H1 (cell line): ENCODE results near the gene FHIT. TPM values are rescaled to one million over a fixed set of nuclear protein-coding genes. Genes with fewer than 3 reads are reported as not detected.

ENCODE experiments used
- CTCF ChIA-PET: fragments of 300-600 bp; sonication (Branson Sonifier 250); formaldehyde crosslinking; loops from one replicate; lab custom pipeline; 2021; ENCODE audit not compliant: partially characterized antibody; lab: Charles Lee
- POLR2A ChIA-PET: fragments of 300-600 bp; sonication (Branson Sonifier 250); formaldehyde crosslinking; loops from one replicate; lab custom pipeline; 2021; ENCODE audit warnings: inconsistent platforms; ENCODE audit not compliant: partially characterized antibody; lab: Charles Lee
- DNase-seq, 2 experiments: peaks; one replicate each; pipeline versions ENCODE4 v3.0.0 to v3.0.0-alpha.2; 2010 to 2022; ENCODE audit warnings: low spot score in 2 of 2, low read depth in 1 of 2, mixed read lengths in 1 of 2
- FAIRE-seq: peaks from 2 replicates; lab custom pipeline; 2011; peaks lifted over from hg19 to GRCh38; lab: Jason Lieb, UNC
- H2AFZ ChIP-seq: 2 replicates; pipeline ENCODE4 v1.8.1; 2012; ENCODE audit warnings: low read length, inconsistent platforms
- H2AK5ac ChIP-seq: 2 replicates; pipeline ENCODE4 v1.6.1; 2013; ENCODE audit warnings: low read depth, low read length
- H2BK120ac ChIP-seq: replicated peaks from 2 replicates; pipeline ENCODE3; 2013; ENCODE audit warnings: low read depth, low read length, inconsistent platforms
- H2BK12ac ChIP-seq: 2 replicates; pipeline ENCODE4 v1.6.1; 2013; ENCODE audit warnings: low read depth, low read length
- H2BK15ac ChIP-seq: 2 replicates; pipeline ENCODE4 v1.6.1; 2013; ENCODE audit warnings: low read length
- H2BK20ac ChIP-seq: 2 replicates; pipeline ENCODE4 v1.6.1; 2013; ENCODE audit warnings: low read length
- H2BK5ac ChIP-seq: 2 replicates; pipeline ENCODE4 v1.6.1; 2013; ENCODE audit warnings: low read depth, low read length
- H3K14ac ChIP-seq: 2 replicates; pipeline ENCODE4 v1.6.1; 2013; ENCODE audit warnings: inconsistent platforms; ENCODE audit not compliant: insufficient read length
- H3K18ac ChIP-seq: 2 replicates; pipeline ENCODE4 v1.6.1; 2013; ENCODE audit warnings: low read length; ENCODE audit errors: extremely low read depth
- H3K23ac ChIP-seq: 2 replicates; pipeline ENCODE4 v1.6.1; 2013; ENCODE audit warnings: inconsistent platforms; ENCODE audit not compliant: insufficient read length
- H3K23me2 ChIP-seq: 2 replicates; pipeline ENCODE4 v1.6.1; 2013; ENCODE audit warnings: low read depth, low read length
- H3K27ac ChIP-seq: 2 replicates; pipeline ENCODE4 v1.6.1; 2011; ENCODE audit warnings: low read depth, low read length, inconsistent platforms
- H3K27me3 ChIP-seq, 4 experiments: replicated peaks in 1 of 4; 1 replicate in 1 of 4; 2 replicates in 3 of 4; pipeline versions ENCODE4 v1.6.1 to v1.8.1; 2011 to 2013; ENCODE audit warnings: low read length in 3 of 4, mild to moderate bottlenecking in 3 of 4, inconsistent platforms in 2 of 4, mixed read lengths in 2 of 4, moderate library complexity in 1 of 4; ENCODE audit not compliant: control insufficient read depth in 3 of 4, insufficient read depth in 3 of 4; ENCODE audit errors: extremely low read depth in 1 of 4
- H3K36me3 ChIP-seq, 4 experiments: 2 replicates each; pipeline versions ENCODE4 v1.6.1 to v1.8.1; 2011 to 2013; ENCODE audit warnings: mild to moderate bottlenecking in 4 of 4, low read length in 3 of 4, moderate library complexity in 2 of 4, control low read depth in 1 of 4, inconsistent platforms in 1 of 4; ENCODE audit not compliant: insufficient read depth in 4 of 4, control insufficient read depth in 2 of 4
- H3K4ac ChIP-seq: replicated peaks from 2 replicates; pipeline ENCODE3; 2013; ENCODE audit warnings: low read length, low read depth, mixed read lengths, inconsistent platforms; ENCODE audit not compliant: insufficient read length
- H3K4me1 ChIP-seq, 4 experiments: replicated peaks in 1 of 4; 1 replicate in 1 of 4; 2 replicates in 3 of 4; pipeline versions ENCODE4 v1.6.1 to v1.8.1; 2011 to 2013; ENCODE audit warnings: low read length in 3 of 4, inconsistent platforms in 2 of 4, mixed read lengths in 1 of 4; ENCODE audit not compliant: insufficient read depth in 4 of 4, control insufficient read depth in 3 of 4
- H3K4me2 ChIP-seq, 2 experiments: 2 replicates each; pipeline versions ENCODE4 v1.6.1 to v1.8.1; 2011 to 2013; ENCODE audit warnings: low read depth in 2 of 2, low read length in 2 of 2, control low read depth in 1 of 2, inconsistent platforms in 1 of 2, mild to moderate bottlenecking in 1 of 2; ENCODE audit not compliant: insufficient read depth in 1 of 2
- H3K4me3 ChIP-seq, 4 experiments: fragments of 200-600, 300-600 bp in 1 of 4; sonication (generic), shearing (Covaris generic), sonication (Bioruptor Twin) in 1 of 4; 2 replicates each; pipeline versions ENCODE4 v1.5.1 to v1.8.1; 2011 to 2016; ENCODE audit warnings: low read length in 4 of 4, low read depth in 3 of 4, control low read depth in 2 of 4, inconsistent platforms in 2 of 4, mild to moderate bottlenecking in 2 of 4, mixed read lengths in 1 of 4, moderate library complexity in 1 of 4; ENCODE audit not compliant: insufficient read depth in 2 of 4; ENCODE audit errors: extremely low read depth in 1 of 4
- H3K56ac ChIP-seq: replicated peaks from 2 replicates; pipeline ENCODE3; 2013; ENCODE audit warnings: low read depth, mild to moderate bottlenecking, mixed read lengths, low read length, inconsistent platforms; ENCODE audit not compliant: insufficient read length
- H3K79me1 ChIP-seq: 2 replicates; pipeline ENCODE4 v1.6.1; 2013; ENCODE audit warnings: low read depth, low read length, control low read depth
- H3K79me2 ChIP-seq, 2 experiments: 2 replicates each; pipeline versions ENCODE4 v1.6.1 to v1.8.1; 2012 to 2013; ENCODE audit warnings: low read length in 2 of 2, mild to moderate bottlenecking in 2 of 2, inconsistent platforms in 1 of 2; ENCODE audit not compliant: insufficient read depth in 2 of 2, control insufficient read depth in 1 of 2
- H3K9ac ChIP-seq, 4 experiments: replicated peaks in 1 of 4; 1 replicate in 1 of 4; 2 replicates in 3 of 4; pipeline versions ENCODE4 v1.6.1 to v1.8.1; 2011 to 2013; ENCODE audit warnings: low read depth in 3 of 4, low read length in 3 of 4, control low read depth in 2 of 4, mild to moderate bottlenecking in 2 of 4, moderate library complexity in 2 of 4, inconsistent platforms in 1 of 4; ENCODE audit errors: extremely low read depth in 1 of 4
- H3K9me3 ChIP-seq, 2 experiments: 2 replicates each; pipeline versions ENCODE4 v1.6.1 to v1.8.1; 2012 to 2013; ENCODE audit warnings: mild to moderate bottlenecking in 2 of 2, moderate library complexity in 2 of 2, control low read depth in 1 of 2, inconsistent platforms in 1 of 2, low read depth in 1 of 2, low read length in 1 of 2, mixed read lengths in 1 of 2; ENCODE audit not compliant: insufficient read depth in 2 of 2
- H4K20me1 ChIP-seq, 2 experiments: replicated peaks in 1 of 2; 2 replicates each; pipeline versions ENCODE3 to v1.8.1; 2011 to 2013; ENCODE audit warnings: inconsistent platforms in 2 of 2, low read length in 2 of 2, mild to moderate bottlenecking in 1 of 2; ENCODE audit not compliant: insufficient read depth in 2 of 2, control insufficient read depth in 1 of 2
- H4K5ac ChIP-seq: 2 replicates; pipeline ENCODE4 v1.6.1; 2013; ENCODE audit warnings: low read length, low read depth, mixed read lengths, inconsistent platforms; ENCODE audit not compliant: insufficient read length
- H4K8ac ChIP-seq: 2 replicates; pipeline ENCODE4 v1.8.0; 2013; ENCODE audit warnings: mild to moderate bottlenecking, moderate library complexity, low read length, inconsistent platforms; ENCODE audit not compliant: insufficient read depth; ENCODE audit errors: extremely low read depth
- H4K91ac ChIP-seq: replicated peaks from 2 replicates; pipeline ENCODE3; 2013; ENCODE audit warnings: low read length, mixed read lengths, inconsistent platforms; ENCODE audit not compliant: insufficient read length
- BACH1 ChIP-seq: IDR thresholded peaks from 2 replicates; pipeline ENCODE4 v1.6.1; 2012; ENCODE audit warnings: low read length, improper control_type of control experiment
- BCL11A ChIP-seq, 2 experiments: IDR thresholded peaks; one replicate each; pipeline ENCODE4 v1.6.1; 2011; ENCODE audit warnings: low read depth in 2 of 2, low read length in 2 of 2, mild to moderate bottlenecking in 2 of 2
- NRF1 ChIP-seq: IDR thresholded peaks from 2 replicates; pipeline ENCODE4 v1.6.1; 2011; ENCODE audit warnings: mild to moderate bottlenecking, low read depth, low read length, improper control_type of control experiment
- POLR2AphosphoS5 ChIP-seq: IDR thresholded peaks from 2 replicates; pipeline ENCODE4 v1.6.1; 2011; ENCODE audit warnings: low read depth, low read length
- RBBP5 ChIP-seq: IDR thresholded peaks from 2 replicates; pipeline ENCODE4 v1.7.1; 2012; ENCODE audit warnings: low read depth, mild to moderate bottlenecking, inconsistent platforms, low read length, moderate library complexity, borderline replicate concordance
- RNF2 ChIP-seq: fragments of 200-900, 300-1000 bp; sonication (generic); IDR thresholded peaks from 2 replicates; pipeline ENCODE4 v1.7.1; 2016; ENCODE audit warnings: borderline replicate concordance, low read depth, mild to moderate bottlenecking, antibody characterized with exemption, low read length; ENCODE audit not compliant: poor library complexity, severe bottlenecking; ENCODE audit errors: missing control alignments
- SAP30 ChIP-seq: fragments of 300-600 bp; sonication (generic); IDR thresholded peaks from 2 replicates; pipeline ENCODE4 v1.7.1; 2012; ENCODE audit warnings: low read length, moderate library complexity, mild to moderate bottlenecking, inconsistent platforms; ENCODE audit not compliant: insufficient read depth, insufficient replicate concordance
- TBP ChIP-seq: IDR thresholded peaks from 2 replicates; pipeline ENCODE4 v1.6.1; 2011; ENCODE audit warnings: low read depth, low read length, improper control_type of control experiment
- whole genome bisulfite sequencing, 2 experiments: shearing (Covaris generic) in 1 of 2; methylation state at CpG; one replicate each; pipeline versions ENCODE4 v1.1.6 to v1.1.7; 2013 to 2015; ENCODE audit warnings: low lambda C conversion rate in 2 of 2, mixed read lengths in 2 of 2, inconsistent platforms in 1 of 2, low coverage in 1 of 2, missing lambda C conversion rate in 1 of 2; ENCODE audit not compliant: insufficient replicate concordance in 2 of 2, insufficient coverage in 1 of 2, insufficient read length in 1 of 2; ENCODE audit errors: extremely low coverage in 1 of 2, missing lambda C conversion rate in 1 of 2; 5-methylcytosine and 5-hydroxymethylcytosine counted together
- polyA plus RNA-seq, 7 experiments: library from polyadenylated mRNA; depleted of rRNA in 3 of 7; stranded (reverse) in 5 of 7; unstranded in 2 of 7; fragments of >200 nt in 5 of 7; fragments of 200-250 nt in 2 of 7; gene quantifications; 1 replicate in 5 of 7; 2 replicates in 1 of 7; 4 replicates in 1 of 7; pipeline versions ENCODE4 v1.2.1 to v1.2.3, GENCODE V29; 2011 to 2013; ENCODE audit warnings: missing spikeins in 2 of 7, mixed read lengths in 2 of 7
- total RNA-seq: library from RNA; stranded (reverse); fragmentation: NEBNext Ultra II Directional; extraction: Animal tissue kit (Norgen Biotek cat#: 25700); gene quantifications from 2 replicates; pipeline ENCODE4 v1.2.1, GENCODE V29; 2021

Gene FHIT
- total and polyA plus RNA-seq, 2 of the 8 experiments (the other 6 are each of a cell fraction or from before 2014, with no cell fraction given): 1.2 to 3.2 TPM

- Histone ChIP-seq H3K79me2 (no peaks in the 10 kb centered on the region), H4K8ac (no peak overlapping the region), H4K20me1 (no peaks in the 10 kb centered on the region), H3K79me1 (no peaks in the 10 kb centered on the region), H3K4ac (no peak overlapping the region), H2AFZ (no peak overlapping the region), H3K4me3 (no peak overlapping the region), H3K4me2 (no peak overlapping the region), H3K18ac (no peak overlapping the region), H2BK15ac (no peak overlapping the region), H4K91ac (no peak overlapping the region), H3K23ac (no peak overlapping the region), H4K5ac (no peak overlapping the region), H3K27ac (no peak overlapping the region), H3K9me3 (no peaks in the 10 kb centered on the region), H3K9ac (no peak overlapping the region)
- TF ChIP-seq NRF1 (no peak), BCL11A (IDR thresholded peaks at IDR 0.05; ENCODE audit: low read depth in 2 of 2, low read length in 2 of 2) (no peak), RBBP5 (no peak), POLR2AphosphoS5 (no peak), BACH1 (no peak), SAP30 (no peak), TBP (no peak), RNF2 (no peak)
- TF ChIP-seq, all 59 proteins: peak for 0
- Histone ChIP-seq H2BK5ac (no peak overlapping the region), H3K14ac (no peak overlapping the region), H3K56ac (no peak overlapping the region), H3K4me1 (no peaks in the 10 kb centered on the region), H3K36me3 (no peaks in the 10 kb centered on the region), H3K23me2 (no peaks in the 10 kb centered on the region), H3K27me3 (no peaks in the 10 kb centered on the region), H2AK5ac (no peak overlapping the region), H2BK20ac (no peak overlapping the region), H2BK120ac (no peak overlapping the region), H2BK12ac (no peak overlapping the region)
- POLR2A ChIA-PET: no interaction called here
- DNase-seq (no peak), FAIRE-seq (no peak)
- WGBS, 2 experiments: 94% methylated on average over 1 of the region's 1 CpG; no CpG with 5 or more reads in 1 of the 2 experiments
- CTCF ChIA-PET: no interaction called here
Measured at GRCh38 chr3:59790241-59790640, 1461.0 kb downstream of the FHIT start.
